ENCODE measurements around the gene MUC4. TPM values are rescaled to one million over a fixed set of nuclear protein-coding genes. Genes with fewer than 3 reads are reported as not detected.
A peak's percentile ranks its signal among the peaks of the same experiment; 100 is the strongest.
"Not testable (repeated sequence)": the region's sequence is repeated elsewhere in the genome, so short reads cannot be mapped to it uniquely, and the experiment has no call there.

Gene MUC4
- total RNA-seq, 4 donors from 2014 or later = 5.8 to 23.1 (median 13.0) TPM

DNA sequence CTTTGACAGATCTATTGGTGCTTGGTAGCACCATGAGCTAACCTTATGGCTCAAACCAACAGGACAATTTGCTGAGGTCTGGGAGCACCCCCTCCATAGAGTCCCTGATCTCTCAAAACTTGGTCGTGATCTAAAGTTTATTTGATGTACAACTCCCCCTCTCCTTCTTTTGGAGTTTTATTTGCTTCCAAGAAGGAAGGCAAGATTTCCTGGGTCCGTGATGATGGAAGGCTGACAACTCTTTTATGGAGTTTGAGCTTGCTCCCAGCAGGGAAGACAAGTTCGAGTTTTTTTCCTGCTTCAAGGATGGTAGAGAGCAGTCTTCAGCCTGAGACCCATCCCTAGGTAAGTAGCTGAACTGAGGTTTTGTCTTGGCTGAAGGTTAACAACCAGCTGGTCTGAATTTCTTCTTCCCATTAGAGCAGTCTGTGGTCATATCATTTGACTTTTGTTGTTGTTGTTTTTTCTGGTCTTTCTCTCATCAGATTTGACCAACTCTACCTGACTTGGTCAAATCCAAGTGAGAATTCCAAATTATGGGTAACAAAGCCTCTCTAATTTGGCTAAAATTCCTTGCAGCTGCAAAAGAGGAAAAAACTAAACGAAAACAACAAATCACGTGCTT, 93.8 kb downstream of the MUC4 start:
- DNase-seq = no peak
- Histone ChIP-seq H3K4me3 (no peak overlapping the region), H3K4me1 (peaks cover 0 to 20% (median 0%) of the 10 kb centered on the region in 4 donors), H3K27me3 (no peaks in the 10 kb centered on the region), H3K27ac (peak overlapping the region in 1 of 4 donors; percentile 78), H3K9me3 (no peaks in the 10 kb centered on the region), H3K36me3 (peaks cover 0 to 15% (median 0%) of the 10 kb centered on the region in 3 donors)
- no peak for TF ChIP-seq POLR2A (IDR thresholded peaks at IDR 0.05)
- TF ChIP-seq CTCF (IDR thresholded peaks at IDR 0.05) = no peak

GRCh38 chr3:195717416-195717815, 94.3 kb downstream of the MUC4 start:
- Histone ChIP-seq H3K27ac (peak overlapping the region in 2 of 4 donors; percentile 70 to 78), H3K9me3 (no peaks in the 10 kb centered on the region), H3K4me3 (no peak overlapping the region), H3K27me3 (no peaks in the 10 kb centered on the region), H3K4me1 (peaks cover 0 to 20% (median 0%) of the 10 kb centered on the region in 4 donors), H3K36me3 (peaks cover 0 to 15% (median 0%) of the 10 kb centered on the region in 3 donors)
- TF ChIP-seq CTCF (IDR thresholded peaks at IDR 0.05) (no peak), POLR2A (IDR thresholded peaks at IDR 0.05) (no peak)
- peak in 1 of 3 donors; percentile 48 for DNase-seq

DNA sequence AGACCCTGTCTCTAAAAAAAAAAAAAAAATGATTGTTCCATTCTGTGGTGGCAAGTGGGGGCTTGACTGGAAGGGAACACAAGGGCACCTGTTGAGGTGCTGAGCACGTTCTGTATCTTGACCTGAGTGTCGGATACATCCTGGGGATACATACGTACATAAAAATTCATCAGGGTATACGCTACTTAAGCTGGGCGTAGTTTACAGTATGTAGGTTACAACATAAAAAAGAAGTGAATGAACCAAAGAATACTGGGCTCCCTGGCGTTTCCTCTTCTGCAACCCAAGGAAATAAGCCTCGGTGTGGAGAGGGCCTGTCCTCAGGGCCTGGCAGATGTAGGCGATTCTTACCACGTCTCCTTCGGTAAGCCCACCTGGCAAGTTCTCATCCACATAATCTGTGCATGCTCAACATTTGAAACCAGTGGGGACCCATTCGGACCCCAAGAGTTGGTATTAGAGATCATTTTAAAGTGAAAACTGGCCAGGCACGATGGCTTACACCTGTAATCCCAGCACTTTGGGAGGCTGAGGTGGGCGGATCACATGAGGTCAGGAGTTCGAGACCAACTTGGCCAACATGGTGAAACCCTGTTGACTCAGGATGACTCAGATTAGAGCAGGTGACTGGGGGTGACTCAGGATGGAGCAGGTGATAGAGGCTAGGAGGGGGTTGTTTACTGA, 96.0 kb downstream of the MUC4 start:
- peaks cover 0 to 18% (median 0%) of the 10 kb centered on the region in 4 donors for H3K4me1 ChIP-seq
- no peak overlapping the region for H3K4me3 ChIP-seq
- H3K27ac ChIP-seq = peak overlapping the region in 2 of 4 donors; percentile 70 to 78
- TF ChIP-seq CTCF (IDR thresholded peaks at IDR 0.05) = no peak
- TF ChIP-seq POLR2A (IDR thresholded peaks at IDR 0.05) = no peak
- no peaks in the 10 kb centered on the region for H3K27me3 ChIP-seq
- peaks cover 0 to 27% (median 0%) of the 10 kb centered on the region in 3 donors for H3K36me3 ChIP-seq
- H3K9me3 ChIP-seq = no peaks in the 10 kb centered on the region
- peak in 2 of 3 donors; percentile 68 to 72 for DNase-seq

GRCh38 chr3:195715134-195715533, 96.6 kb downstream of the MUC4 start:
- Histone ChIP-seq H3K36me3 (peaks cover 0 to 27% (median 0%) of the 10 kb centered on the region in 3 donors), H3K4me1 (peaks cover 0 to 12% (median 0%) of the 10 kb centered on the region in 4 donors), H3K9me3 (no peaks in the 10 kb centered on the region), H3K27ac (no peak overlapping the region), H3K27me3 (no peaks in the 10 kb centered on the region), H3K4me3 (no peak overlapping the region)
- no peak for DNase-seq
- TF ChIP-seq CTCF (IDR thresholded peaks at IDR 0.05) (no peak), POLR2A (IDR thresholded peaks at IDR 0.05) (no peak)

GRCh38 chr3:195714380-195715011, 97.2 kb downstream of the MUC4 start:
- no peak for TF ChIP-seq CTCF (IDR thresholded peaks at IDR 0.05)
- no peak for TF ChIP-seq POLR2A (IDR thresholded peaks at IDR 0.05)
- H3K4me1 ChIP-seq = peaks cover 0 to 12% (median 0%) of the 10 kb centered on the region in 4 donors
- peak in 1 of 3 donors; percentile 48 for DNase-seq

DNA sequence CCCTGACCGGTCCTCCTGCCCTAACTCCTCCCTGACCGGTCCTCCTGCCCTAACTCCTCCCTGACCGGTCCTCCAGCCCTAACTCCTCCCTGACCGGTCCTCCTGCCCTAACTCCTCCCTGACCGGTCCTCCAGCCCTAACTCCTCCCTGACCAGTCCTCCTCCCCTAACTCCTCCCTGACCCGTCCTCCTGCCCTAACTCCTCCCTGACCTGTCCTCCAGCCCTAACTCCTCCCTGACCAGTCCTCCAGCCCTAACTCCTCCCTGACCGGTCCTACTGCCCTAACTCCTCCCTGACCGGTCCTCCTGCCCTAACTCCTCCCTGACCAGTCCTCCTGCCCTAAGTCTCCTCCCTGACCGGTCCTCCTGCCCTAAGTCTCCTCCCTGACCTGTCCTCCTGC, 98.6 kb downstream of the MUC4 start:
- Histone ChIP-seq H3K4me1 (peaks cover 0 to 12% (median 0%) of the 10 kb centered on the region in 4 donors), H3K36me3 (peaks cover 0 to 46% (median 0%) of the 10 kb centered on the region in 3 donors)
- H3K4me3 ChIP-seq, DNase-seq, H3K27me3 ChIP-seq, H3K27ac ChIP-seq, H3K9me3 ChIP-seq: not testable (repeated sequence)

More at GRCh38 chr3:195714380-195715011, 97.2 kb downstream of the MUC4 start:
- no peaks in the 10 kb centered on the region for H3K9me3 ChIP-seq
- H3K27ac ChIP-seq = peak overlapping the region in 1 of 4 donors; percentile 13
- peaks cover 0 to 33% (median 0%) of the 10 kb centered on the region in 3 donors for H3K36me3 ChIP-seq
- H3K27me3 ChIP-seq = no peaks in the 10 kb centered on the region
- no peak overlapping the region for H3K4me3 ChIP-seq

DNA sequence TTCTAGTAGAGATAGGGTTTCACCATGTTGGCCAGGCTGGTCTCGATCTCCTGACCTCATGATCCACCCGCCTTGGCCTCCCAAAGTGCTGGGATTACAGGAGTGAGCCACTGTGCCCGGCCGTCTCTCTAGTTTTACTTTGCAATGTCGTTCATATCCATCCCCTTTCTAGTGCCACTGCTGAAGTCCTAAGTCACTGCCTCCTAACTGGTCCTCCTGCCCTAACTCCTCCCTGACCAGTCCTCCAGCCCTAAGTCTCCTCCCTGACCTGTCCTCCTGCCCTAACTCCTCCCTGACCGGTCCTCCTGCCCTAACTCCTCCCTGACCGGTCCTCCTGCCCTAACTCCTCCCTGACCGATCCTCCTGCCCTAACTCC, 99.2 kb downstream of the MUC4 start:
- DNase-seq, H3K27ac ChIP-seq: not testable (repeated sequence)
- H3K36me3 ChIP-seq = peaks cover 0 to 47% (median 0%) of the 10 kb centered on the region in 3 donors

More for the DNA sequence above, 99.2 kb downstream of the MUC4 start:
- not testable (repeated sequence) for H3K9me3 ChIP-seq, H3K27me3 ChIP-seq, H3K4me3 ChIP-seq
- H3K4me1 ChIP-seq = peaks cover 0 to 11% (median 0%) of the 10 kb centered on the region in 4 donors

Data from Peyer's patch (tissue), 4 donors.